Measurements from ENCODE around the gene VAT1L.

- no peak for TF ChIP-seq CTCF (IDR thresholded peaks at IDR 0.05)
- TF ChIP-seq ZFX (IDR thresholded peaks at IDR 0.05; ENCODE audit: borderline replicate concordance) = no peak
Observed at GRCh38 chr16:77838597-77839255, 50.4 kb downstream of the VAT1L start.

Measured in 22Rv1 (cell line).